CD4-positive, alpha-beta T cell (primary cell): ENCODE measurements around the gene CPE. TPM values are rescaled to one million over a fixed set of nuclear protein-coding genes. Genes with fewer than 3 reads are reported as not detected.

Experiments
- ATAC-seq: fragments of 200-7000 bp; cut with Tn5 transposase; one replicate; pipeline ENCODE4 v1.10.0; 2022; ENCODE audit warnings: mild to moderate bottlenecking; ENCODE audit not compliant: poor library complexity
- CTCF ChIA-PET: fragments of 350-600 bp; sonication (Branson Sonifier 250); formaldehyde crosslinking; loops from one replicate; lab custom pipeline; 2021; ENCODE audit warnings: antibody characterized with exemption, inconsistent platforms; lab: Charles Lee
- POLR2A ChIA-PET: fragments of 350-600 bp; sonication (Branson Sonifier 250); formaldehyde crosslinking; loops from one replicate; lab custom pipeline; 2021; ENCODE audit warnings: antibody characterized with exemption, inconsistent platforms; lab: Charles Lee
- DNase-seq, 14 experiments: peaks; one replicate each; pipeline ENCODE4 v3.0.0-alpha.2; 2013 to 2020; ENCODE audit warnings: mixed read lengths in 2 of 14
- H3K27ac ChIP-seq, 2 donors: one replicate each; pipeline versions ENCODE4 v1.5.1 to v1.7.0; 2013; ENCODE audit warnings: low read length in 2 of 2, low read depth in 1 of 2, mild to moderate bottlenecking in 1 of 2
- H3K27me3 ChIP-seq, 2 experiments: 1 replicate in 1 of 2; 2 replicates in 1 of 2; pipeline versions ENCODE4 v1.6.1 to v1.7.0; 2013; ENCODE audit warnings: low read length in 2 of 2, control low read depth in 1 of 2, mild to moderate bottlenecking in 1 of 2, moderate library complexity in 1 of 2; ENCODE audit not compliant: insufficient read depth in 2 of 2, control insufficient read depth in 1 of 2
- H3K36me3 ChIP-seq: one replicate; pipeline ENCODE4 v1.6.1; 2013; ENCODE audit warnings: low read length, control low read depth; ENCODE audit not compliant: insufficient read depth
- H3K4me1 ChIP-seq: one replicate; pipeline ENCODE4 v1.6.1; 2013; ENCODE audit warnings: low read length, control low read depth; ENCODE audit not compliant: insufficient read depth
- H3K4me3 ChIP-seq: one replicate; pipeline ENCODE4 v1.5.1; 2013; ENCODE audit warnings: mild to moderate bottlenecking, low read length, moderate library complexity
- H3K9me3 ChIP-seq, 2 experiments: 1 replicate in 1 of 2; 2 replicates in 1 of 2; pipeline versions ENCODE4 v1.6.1 to v1.7.0; 2013; ENCODE audit warnings: low read length in 2 of 2, mild to moderate bottlenecking in 2 of 2, control low read depth in 1 of 2, moderate library complexity in 1 of 2; ENCODE audit not compliant: control insufficient read depth in 1 of 2, insufficient read depth in 1 of 2
- H3K27ac Mint-ChIP-seq: one replicate; pipeline ENCODE4 v1.8.0; 2020; ENCODE audit warnings: mixed read lengths
- H3K27me3 Mint-ChIP-seq: one replicate; pipeline ENCODE4 v1.8.0; 2021; ENCODE audit warnings: mixed read lengths
- H3K36me3 Mint-ChIP-seq: one replicate; pipeline ENCODE4 v1.8.0; 2021; ENCODE audit warnings: low read depth, mixed read lengths
- H3K4me1 Mint-ChIP-seq: one replicate; pipeline ENCODE4 v1.8.0; 2021; ENCODE audit warnings: low read depth, mixed read lengths
- H3K4me3 Mint-ChIP-seq: one replicate; pipeline ENCODE4 v1.8.0; 2020; ENCODE audit warnings: mild to moderate bottlenecking, mixed read lengths
- H3K9me3 Mint-ChIP-seq: one replicate; pipeline ENCODE4 v1.8.0; 2020; ENCODE audit warnings: mixed read lengths
- intact Hi-C, 2 experiments: fragments of 100-400 bp; cut with DNase I in 1 of 2; cut with micrococcal nuclease in 1 of 2; formaldehyde crosslinking; loops; one replicate each; pipeline versions ENCODE4 v1.15.1 to v1.9.0; 2023 to 2025; cut with DNase I, micrococcal nuclease
- total RNA-seq, 174 experiments: library from RNA in 2 of 174; stranded (reverse) in 2 of 174; gene quantifications; one replicate each; pipeline ENCODE4 v1.2.3 and lab custom pipeline; 2021 to 2026
- TF ChIP-seq, protein P1 (sequence below): fragments of 200-600 bp; IDR thresholded peaks from one replicate; pipeline ENCODE4 v1.8.0; 2022; ENCODE audit warnings: antibody characterized with exemption, mild to moderate bottlenecking

CPE gene
- total RNA-seq, 2 experiments from 2014 or later = not detected

DNA sequence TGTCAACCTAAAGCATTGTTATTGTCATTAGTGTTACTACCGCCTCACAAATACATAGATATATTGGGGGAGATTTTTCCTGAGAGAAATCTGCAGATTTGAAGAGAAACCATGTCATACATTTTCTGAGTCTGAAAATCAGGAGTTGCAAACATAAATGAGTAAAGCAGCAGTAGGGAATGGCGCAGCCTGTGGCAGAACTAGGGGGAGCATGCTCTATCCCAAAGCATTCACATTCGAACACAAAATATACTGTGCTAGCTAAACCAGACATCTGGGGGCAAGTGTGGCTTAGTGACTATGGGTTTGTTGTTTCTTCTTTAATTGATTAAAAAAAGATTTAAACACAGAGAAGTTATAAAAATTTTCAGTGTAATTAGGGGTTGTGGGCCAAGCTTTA, 83.2 kb downstream of the CPE start:
- H3K36me3 Mint-ChIP-seq = no peaks in the 10 kb centered on the region
- H3K4me1 ChIP-seq = no peaks in the 10 kb centered on the region
- no peak for DNase-seq
- CTCF ChIA-PET = interaction anchor here (1.0 kb wide), 1 partner anchor 330 kb away, joined by 3 read pairs; no protein-coding TSS in a partner anchor
- peaks cover 0 to 4% of the 10 kb centered on the region in 2 experiments for H3K27me3 ChIP-seq
- H3K4me3 Mint-ChIP-seq = no peak overlapping the region
- no peaks in the 10 kb centered on the region for H3K9me3 Mint-ChIP-seq
- no peak overlapping the region for H3K27ac Mint-ChIP-seq
- no peaks in the 10 kb centered on the region for H3K9me3 ChIP-seq
- POLR2A ChIA-PET = no interaction called here
- no peaks in the 10 kb centered on the region for H3K4me1 Mint-ChIP-seq
- intact Hi-C loops = no loop called here
- no peak for ATAC-seq
- H3K36me3 ChIP-seq = no peaks in the 10 kb centered on the region
- H3K27me3 Mint-ChIP-seq = peaks cover 33% of the 10 kb centered on the region
- no peak overlapping the region for H3K27ac ChIP-seq
- no peak overlapping the region for H3K4me3 ChIP-seq
- TF ChIP-seq, protein P1, sequence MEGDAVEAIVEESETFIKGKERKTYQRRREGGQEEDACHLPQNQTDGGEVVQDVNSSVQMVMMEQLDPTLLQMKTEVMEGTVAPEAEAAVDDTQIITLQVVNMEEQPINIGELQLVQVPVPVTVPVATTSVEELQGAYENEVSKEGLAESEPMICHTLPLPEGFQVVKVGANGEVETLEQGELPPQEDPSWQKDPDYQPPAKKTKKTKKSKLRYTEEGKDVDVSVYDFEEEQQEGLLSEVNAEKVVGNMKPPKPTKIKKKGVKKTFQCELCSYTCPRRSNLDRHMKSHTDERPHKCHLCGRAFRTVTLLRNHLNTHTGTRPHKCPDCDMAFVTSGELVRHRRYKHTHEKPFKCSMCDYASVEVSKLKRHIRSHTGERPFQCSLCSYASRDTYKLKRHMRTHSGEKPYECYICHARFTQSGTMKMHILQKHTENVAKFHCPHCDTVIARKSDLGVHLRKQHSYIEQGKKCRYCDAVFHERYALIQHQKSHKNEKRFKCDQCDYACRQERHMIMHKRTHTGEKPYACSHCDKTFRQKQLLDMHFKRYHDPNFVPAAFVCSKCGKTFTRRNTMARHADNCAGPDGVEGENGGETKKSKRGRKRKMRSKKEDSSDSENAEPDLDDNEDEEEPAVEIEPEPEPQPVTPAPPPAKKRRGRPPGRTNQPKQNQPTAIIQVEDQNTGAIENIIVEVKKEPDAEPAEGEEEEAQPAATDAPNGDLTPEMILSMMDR = no peak

DNA sequence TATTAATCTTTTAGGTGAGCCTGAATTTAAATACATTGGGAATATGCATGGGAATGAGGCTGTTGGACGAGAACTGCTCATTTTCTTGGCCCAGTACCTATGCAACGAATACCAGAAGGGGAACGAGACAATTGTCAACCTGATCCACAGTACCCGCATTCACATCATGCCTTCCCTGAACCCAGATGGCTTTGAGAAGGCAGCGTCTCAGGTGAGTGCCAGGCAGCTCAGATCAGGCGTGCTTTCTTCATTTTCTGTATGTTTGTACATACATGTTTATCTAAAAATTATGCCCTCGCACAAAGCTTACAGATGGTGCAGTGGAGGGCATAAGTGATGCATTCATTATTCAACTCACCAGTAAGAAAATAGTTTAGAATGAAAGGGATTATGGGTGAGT, 85.6 kb downstream of the CPE start:
- POLR2A ChIA-PET = no interaction called here
- Histone ChIP-seq H3K4me1 (no peaks in the 10 kb centered on the region), H3K9me3 (no peaks in the 10 kb centered on the region), H3K27me3 (no peaks in the 10 kb centered on the region), H3K4me3 (no peak overlapping the region), H3K27ac (no peak overlapping the region), H3K36me3 (no peaks in the 10 kb centered on the region)
- Mint-ChIP-seq H3K27me3 (peaks cover 18% of the 10 kb centered on the region), H3K4me1 (no peaks in the 10 kb centered on the region), H3K36me3 (no peaks in the 10 kb centered on the region), H3K9me3 (no peaks in the 10 kb centered on the region), H3K27ac (no peak overlapping the region), H3K4me3 (no peak overlapping the region)
- no peak for ATAC-seq
- TF ChIP-seq, protein P1 = no peak
- peak in 1 of 14 experiments; percentile 1 for DNase-seq
- CTCF ChIA-PET = interaction anchor here (4.0 kb wide), 1 partner anchor 333 kb away, joined by 13 read pairs; no protein-coding TSS in a partner anchor
- intact Hi-C loops = loop anchor here (1.0 kb wide), 1 partner anchor 333 kb away; no protein-coding TSS in a partner anchor

DNA sequence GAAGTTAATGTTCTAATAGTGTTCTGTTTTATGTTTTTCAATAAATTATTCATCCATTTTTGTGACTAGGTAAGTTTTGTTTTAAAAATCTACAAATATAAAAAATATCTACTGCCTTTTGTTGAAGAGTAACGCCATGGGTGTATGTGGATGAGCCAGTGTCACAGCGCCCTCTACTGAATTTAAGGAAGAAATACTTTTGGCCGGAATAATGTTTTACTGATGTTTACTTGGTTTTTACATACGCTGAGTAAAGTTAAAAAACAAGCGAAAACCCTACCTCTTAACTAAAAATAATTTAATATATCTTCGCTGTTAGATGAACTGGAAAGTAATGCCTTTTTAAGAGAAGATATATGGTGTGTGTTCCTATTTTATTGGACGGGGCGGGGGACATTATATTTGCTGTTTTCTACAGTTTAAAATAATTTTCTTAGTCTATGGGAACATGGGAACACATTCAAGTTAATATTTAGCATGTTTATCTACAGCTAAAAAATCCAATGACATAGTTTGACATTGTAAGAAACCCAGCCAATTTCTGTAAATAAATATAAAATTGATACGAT, 86.1 kb downstream of the CPE start:
- Mint-ChIP-seq H3K27me3 (peaks cover 18% of the 10 kb centered on the region), H3K4me3 (no peak overlapping the region), H3K4me1 (no peaks in the 10 kb centered on the region), H3K36me3 (no peaks in the 10 kb centered on the region), H3K9me3 (no peaks in the 10 kb centered on the region), H3K27ac (no peak overlapping the region)
- ChIA-PET POLR2A (no interaction called here), CTCF (interaction anchor here (4.0 kb wide), 1 partner anchor 334 kb away, joined by 13 read pairs; no protein-coding TSS in a partner anchor)
- Histone ChIP-seq H3K4me3 (no peak overlapping the region), H3K27ac (no peak overlapping the region), H3K9me3 (no peaks in the 10 kb centered on the region), H3K27me3 (no peaks in the 10 kb centered on the region), H3K36me3 (no peaks in the 10 kb centered on the region), H3K4me1 (no peaks in the 10 kb centered on the region)
- ATAC-seq = peak; percentile 64
- TF ChIP-seq, protein P1 = peak; percentile 85
- peak in 5 of 14 experiments; percentile 1 to 72 (median 46) for DNase-seq
- intact Hi-C loops = loop anchor here (1.0 kb wide), 1 partner anchor 334 kb away; no protein-coding TSS in a partner anchor
